Activated naive CD8-positive, alpha-beta T cell treated with anti-CD3 and anti-CD28 coated beads, Interleukin-2, amount 10 ng/mL, durations not matched to agents 7 days and 5 days (primary cell): ENCODE measurements around the gene ZNF674. TPM values are rescaled to one million over a fixed set of nuclear protein-coding genes. Genes with fewer than 3 reads are reported as not detected.
"Not testable (repeated sequence)": the region's sequence is repeated elsewhere in the genome, so short reads cannot be mapped to it uniquely, and the experiment has no call there.

ENCODE experiments used
- ATAC-seq: fragments of 150-1000 bp; cut with Tn5 transposase; one replicate; pipeline ENCODE4 v1.10.0; 2021; ENCODE audit warnings: low read depth, moderate library complexity
- POLR2A ChIA-PET: fragments of 350-600 bp; sonication (Branson Sonifier 250); formaldehyde crosslinking; loops from one replicate; lab custom pipeline; 2021; ENCODE audit warnings: antibody characterized with exemption; lab: Charles Lee
- DNase-seq: peaks from one replicate; pipeline ENCODE4 v3.0.0; 2021
- H3K27ac Mint-ChIP-seq: one replicate; pipeline ENCODE4 v1.8.0; 2022; ENCODE audit warnings: mild to moderate bottlenecking, mixed read lengths
- H3K27me3 Mint-ChIP-seq: one replicate; pipeline ENCODE4 v1.8.0; 2022; ENCODE audit warnings: mild to moderate bottlenecking, moderate library complexity, mixed read lengths
- H3K36me3 Mint-ChIP-seq: one replicate; pipeline ENCODE4 v1.8.0; 2021; ENCODE audit warnings: mild to moderate bottlenecking, mixed read lengths
- H3K4me1 Mint-ChIP-seq: one replicate; pipeline ENCODE4 v1.8.0; 2021; ENCODE audit warnings: mixed read lengths
- H3K4me3 Mint-ChIP-seq: one replicate; pipeline ENCODE4 v1.8.0; 2022; ENCODE audit warnings: mild to moderate bottlenecking, moderate library complexity, mixed read lengths
- H3K9me3 Mint-ChIP-seq: one replicate; pipeline ENCODE4 v1.8.0; 2021; ENCODE audit warnings: mixed read lengths
- total RNA-seq, 2 experiments: library from RNA; stranded (reverse); gene quantifications; one replicate each; pipeline ENCODE4 v1.2.3, GENCODE V29; 2021

Gene ZNF674
- total RNA-seq, 2 experiments from 2014 or later, result 4.7 to 5.4 TPM

- POLR2A ChIA-PET, result no interaction called here
- Mint-ChIP-seq H3K27ac (no peak overlapping the region), H3K36me3 (peaks cover 4% of the 10 kb centered on the region), H3K27me3 (no peaks in the 10 kb centered on the region), H3K4me3 (no peak overlapping the region), H3K4me1 (no peaks in the 10 kb centered on the region), H3K9me3 (no peaks in the 10 kb centered on the region)
- DNase-seq (no peak), ATAC-seq (no peak)
These were observed 9.7 kb upstream of the ZNF674 start for GRCh38 chrX:46554942-46555341.

GRCh38 chrX:46553935-46554334, 8.7 kb upstream of the ZNF674 start:
- Mint-ChIP-seq H3K27me3 (no peaks in the 10 kb centered on the region), H3K27ac (no peak overlapping the region)
- ATAC-seq, result no peak

GRCh38 chrX:46551494-46552128, 6.4 kb upstream of the ZNF674 start:
- ATAC-seq (no peak), DNase-seq (no peak)
- H3K9me3 Mint-ChIP-seq, result no peaks in the 10 kb centered on the region
- POLR2A ChIA-PET, result no interaction called here
- peaks cover 8% of the 10 kb centered on the region for H3K36me3 Mint-ChIP-seq
- H3K27ac Mint-ChIP-seq, result no peak overlapping the region
- H3K4me3 Mint-ChIP-seq, result no peak overlapping the region
- no peaks in the 10 kb centered on the region for H3K27me3 Mint-ChIP-seq
- peaks cover 5% of the 10 kb centered on the region for H3K4me1 Mint-ChIP-seq

More at GRCh38 chrX:46553935-46554334, 8.7 kb upstream of the ZNF674 start:
- Mint-ChIP-seq H3K4me3 (no peak overlapping the region), H3K9me3 (no peaks in the 10 kb centered on the region), H3K4me1 (no peaks in the 10 kb centered on the region), H3K36me3 (peaks cover 5% of the 10 kb centered on the region)
- POLR2A ChIA-PET, result no interaction called here
- DNase-seq, result no peak

- ATAC-seq, result no peak
- Mint-ChIP-seq H3K4me1 (peaks cover 13% of the 10 kb centered on the region), H3K9me3 (no peaks in the 10 kb centered on the region), H3K27me3 (no peaks in the 10 kb centered on the region), H3K27ac (no peak overlapping the region), H3K4me3 (no peak overlapping the region), H3K36me3 (peaks cover 8% of the 10 kb centered on the region)
- POLR2A ChIA-PET, result no interaction called here
- DNase-seq, result no peak
These were observed 4.7 kb upstream of the ZNF674 start for GRCh38 chrX:46549914-46550313.

GRCh38 chrX:46547857-46548256, 2.6 kb upstream of the ZNF674 start:
- H3K27ac Mint-ChIP-seq, result no peak overlapping the region
- H3K4me3 Mint-ChIP-seq, result peak overlapping the region; percentile 13
- H3K4me1 Mint-ChIP-seq, result peaks cover 19% of the 10 kb centered on the region
- peaks cover 8% of the 10 kb centered on the region for H3K36me3 Mint-ChIP-seq
- ATAC-seq (no peak), DNase-seq (no peak)
- H3K9me3 Mint-ChIP-seq, result no peaks in the 10 kb centered on the region
- POLR2A ChIA-PET, result no interaction called here
- H3K27me3 Mint-ChIP-seq, result no peaks in the 10 kb centered on the region

GRCh38 chrX:46544527-46544926, 694 bp downstream of the ZNF674 start:
- not testable (repeated sequence) for H3K9me3 Mint-ChIP-seq, ATAC-seq, DNase-seq

GRCh38 chrX:46543441-46543840, 1.8 kb downstream of the ZNF674 start:
- POLR2A ChIA-PET, result no interaction called here
- H3K4me1 Mint-ChIP-seq, result peaks cover 22% of the 10 kb centered on the region
- H3K27me3 Mint-ChIP-seq, result no peaks in the 10 kb centered on the region
- H3K4me3 Mint-ChIP-seq, result no peak overlapping the region
- no peak for ATAC-seq
- H3K27ac Mint-ChIP-seq, result peak overlapping the region; percentile 30
- peaks cover 4% of the 10 kb centered on the region for H3K36me3 Mint-ChIP-seq
- no peak for DNase-seq
- no peaks in the 10 kb centered on the region for H3K9me3 Mint-ChIP-seq

More at GRCh38 chrX:46544527-46544926, 694 bp downstream of the ZNF674 start:
- H3K4me1 Mint-ChIP-seq, result peaks cover 23% of the 10 kb centered on the region
- H3K27ac Mint-ChIP-seq, result peak overlapping the region; percentile 99
- H3K4me3 Mint-ChIP-seq, result peak overlapping the region; percentile 97
- H3K36me3 Mint-ChIP-seq, POLR2A ChIA-PET, H3K27me3 Mint-ChIP-seq: not testable (repeated sequence)

- no peak overlapping the region for H3K27ac Mint-ChIP-seq
- no peaks in the 10 kb centered on the region for H3K9me3 Mint-ChIP-seq
- peaks cover 8% of the 10 kb centered on the region for H3K36me3 Mint-ChIP-seq
- DNase-seq, result no peak
- POLR2A ChIA-PET, result no interaction called here
- H3K4me3 Mint-ChIP-seq, result no peak overlapping the region
- H3K27me3 Mint-ChIP-seq, result no peaks in the 10 kb centered on the region
- peaks cover 4% of the 10 kb centered on the region for H3K4me1 Mint-ChIP-seq
- ATAC-seq, result no peak
These were observed 13.8 kb downstream of the ZNF674 start for GRCh38 chrX:46531442-46531841.

GRCh38 chrX:46530404-46530908, 14.8 kb downstream of the ZNF674 start:
- H3K4me3 Mint-ChIP-seq, DNase-seq, H3K36me3 Mint-ChIP-seq, ATAC-seq, POLR2A ChIA-PET, H3K27me3 Mint-ChIP-seq, H3K27ac Mint-ChIP-seq, H3K4me1 Mint-ChIP-seq, H3K9me3 Mint-ChIP-seq: not testable (repeated sequence)

- H3K27ac Mint-ChIP-seq, H3K9me3 Mint-ChIP-seq, H3K4me3 Mint-ChIP-seq, H3K4me1 Mint-ChIP-seq, DNase-seq, POLR2A ChIA-PET, H3K36me3 Mint-ChIP-seq, ATAC-seq, H3K27me3 Mint-ChIP-seq: not testable (repeated sequence)
These were observed 15.3 kb downstream of the ZNF674 start for GRCh38 chrX:46529740-46530403.

- H3K27ac Mint-ChIP-seq, H3K27me3 Mint-ChIP-seq, DNase-seq, H3K9me3 Mint-ChIP-seq, H3K4me1 Mint-ChIP-seq, H3K36me3 Mint-ChIP-seq, POLR2A ChIA-PET, H3K4me3 Mint-ChIP-seq, ATAC-seq: not testable (repeated sequence)
These were observed 16.6 kb downstream of the ZNF674 start for GRCh38 chrX:46528640-46529039.

GRCh38 chrX:46506076-46506475, 39.1 kb downstream of the ZNF674 start:
- H3K4me3 Mint-ChIP-seq, result no peak overlapping the region
- H3K4me1 Mint-ChIP-seq, result no peaks in the 10 kb centered on the region
- DNase-seq, result no peak
- no peak for ATAC-seq
- H3K27me3 Mint-ChIP-seq, result no peaks in the 10 kb centered on the region
- peaks cover 12% of the 10 kb centered on the region for H3K9me3 Mint-ChIP-seq
- H3K27ac Mint-ChIP-seq, result no peak overlapping the region
- POLR2A ChIA-PET, result no interaction called here
- peaks cover 41% of the 10 kb centered on the region for H3K36me3 Mint-ChIP-seq

GRCh38 chrX:46502848-46503247, 42.4 kb downstream of the ZNF674 start:
- ATAC-seq, result no peak
- H3K4me3 Mint-ChIP-seq, result no peak overlapping the region
- POLR2A ChIA-PET, result no interaction called here
- peaks cover 14% of the 10 kb centered on the region for H3K9me3 Mint-ChIP-seq
- no peaks in the 10 kb centered on the region for H3K27me3 Mint-ChIP-seq
- no peak overlapping the region for H3K27ac Mint-ChIP-seq
- H3K36me3 Mint-ChIP-seq, result peaks cover 48% of the 10 kb centered on the region
- no peak for DNase-seq
- H3K4me1 Mint-ChIP-seq, result no peaks in the 10 kb centered on the region

- no peak for DNase-seq
- no peak overlapping the region for H3K27ac Mint-ChIP-seq
These were observed 45.2 kb downstream of the ZNF674 start for GRCh38 chrX:46500054-46500453.

More at GRCh38 chrX:46500054-46500453, 45.2 kb downstream of the ZNF674 start:
- Mint-ChIP-seq H3K27me3 (no peaks in the 10 kb centered on the region), H3K9me3 (peaks cover 8% of the 10 kb centered on the region), H3K4me1 (no peaks in the 10 kb centered on the region), H3K4me3 (no peak overlapping the region), H3K36me3 (peaks cover 43% of the 10 kb centered on the region)
- POLR2A ChIA-PET, result no interaction called here
- no peak for ATAC-seq
